A549 (cell line): ENCODE results near the gene SLC37A2. TPM values are rescaled to one million over a fixed set of nuclear protein-coding genes. Genes with fewer than 3 reads are reported as not detected.
"Not testable (repeated sequence)": the region's sequence is repeated elsewhere in the genome, so short reads cannot be mapped to it uniquely, and the experiment has no call there.

ENCODE experiments used
- ATAC-seq, 2 experiments: fragments of 200-7000 bp in 1 of 2; fragments of >200 bp in 1 of 2; cut with Nextera tagmentation in 1 of 2; cut with Tn5 transposase in 1 of 2; 3 replicates each; pipeline versions ENCODE4 v1.8.0 to v1.9.1; 2018 to 2020; ENCODE audit warnings: mild to moderate bottlenecking in 1 of 2, moderate library complexity in 1 of 2
- CTCF ChIA-PET: fragments of 300-600 bp; sonication (Branson Sonifier 250); formaldehyde crosslinking; extraction: SDS; loops from one replicate; lab custom pipeline; 2021; ENCODE audit warnings: antibody characterized with exemption, inconsistent platforms; lab: Yijun Ruan, JAX
- POLR2A ChIA-PET: fragments of 350-600 bp; formaldehyde crosslinking; extraction: SDS; loops from one replicate; lab custom pipeline; 2021; ENCODE audit warnings: antibody characterized with exemption, inconsistent platforms; lab: Yijun Ruan, JAX
- DNase-seq, 2 experiments: peaks; one replicate each; pipeline versions ENCODE4 v3.0.0 to v3.0.0-alpha.2; 2011 to 2016; ENCODE audit warnings: low read depth in 1 of 2, low spot score in 1 of 2
- FAIRE-seq: peaks from 2 replicates; lab custom pipeline; 2011; peaks lifted over from hg19 to GRCh38; lab: Jason Lieb, UNC
- H3K27ac ChIP-seq, 2 experiments: fragments of >200 bp; sonication (Bioruptor Twin); formaldehyde crosslinking; 3 replicates each; pipeline ENCODE4 v1.5.1; 2016 to 2017
- H3K4me1 ChIP-seq: fragments of >200 bp; sonication (Bioruptor Twin); formaldehyde crosslinking; 3 replicates; pipeline ENCODE4 v1.6.1; 2016
- H3K4me2 ChIP-seq: fragments of >200 bp; sonication (Bioruptor Twin); formaldehyde crosslinking; 3 replicates; pipeline ENCODE4 v1.6.1; 2016
- H3K4me3 ChIP-seq: fragments of >200 bp; sonication (Bioruptor Twin); formaldehyde crosslinking; 3 replicates; pipeline ENCODE4 v1.5.1; 2016
- H3K9me3 ChIP-seq: fragments of >200 bp; sonication (Bioruptor Twin); formaldehyde crosslinking; 3 replicates; pipeline ENCODE4 v1.6.1; 2016
- ATOH8 ChIP-seq: fragments of 250-450 bp; sonication (Bioruptor Pico); IDR thresholded peaks from 2 replicates; pipeline ENCODE4 v1.5.0; 2020; ENCODE audit warnings: low read depth, mild to moderate bottlenecking, moderate library complexity
- BCL3 ChIP-seq: fragments of >200 bp; sonication (Bioruptor Twin); formaldehyde crosslinking; IDR thresholded peaks from 3 replicates; pipeline ENCODE4 v1.6.1; 2016
- CBX2 ChIP-seq: fragments of 200-600 bp; sonication (generic); IDR thresholded peaks from 2 replicates; pipeline ENCODE4 v1.6.1; 2016; ENCODE audit warnings: low read depth, mild to moderate bottlenecking, borderline replicate concordance
- E2F6 ChIP-seq: IDR thresholded peaks from 2 replicates; pipeline ENCODE4 v1.6.1; 2012; ENCODE audit warnings: low read depth, borderline replicate concordance
- ELK1 ChIP-seq: fragments of 150-350 bp; IDR thresholded peaks from 2 replicates; pipeline ENCODE4 v1.6.1; 2014; ENCODE audit warnings: low read depth, mild to moderate bottlenecking, low read length
- FOSB ChIP-seq: fragments of 250-450 bp; sonication (Bioruptor Pico); IDR thresholded peaks from 2 replicates; pipeline ENCODE4 v1.5.0; 2020; ENCODE audit warnings: mild to moderate bottlenecking, moderate library complexity
- FOSL2 ChIP-seq, 2 experiments: fragments of 450-650 bp in 1 of 2; fragments of >200 bp in 1 of 2; sonication (Bioruptor Twin) in 1 of 2; formaldehyde crosslinking; IDR thresholded peaks; 2 replicates each; pipeline versions ENCODE4 v1.5.0 to v1.6.1; 2016 to 2020; ENCODE audit warnings: mild to moderate bottlenecking in 1 of 2, moderate library complexity in 1 of 2
- HDAC2 ChIP-seq: fragments of 200-600 bp; sonication (generic); IDR thresholded peaks from 2 replicates; pipeline ENCODE4 v1.6.1; 2016
- HOXB13 ChIP-seq: fragments of 250-450 bp; sonication (Bioruptor Pico); IDR thresholded peaks from 2 replicates; pipeline ENCODE4 v1.5.0; 2020; ENCODE audit warnings: low read depth, mild to moderate bottlenecking, moderate library complexity
- HOXB5 ChIP-seq: fragments of 250-450 bp; sonication (Bioruptor Pico); IDR thresholded peaks from 2 replicates; pipeline ENCODE4 v1.5.0; 2020; ENCODE audit warnings: mild to moderate bottlenecking, moderate library complexity
- JUN ChIP-seq, 2 experiments: fragments of >200 bp; sonication (Bioruptor Twin); formaldehyde crosslinking; IDR thresholded peaks; 2 replicates in 1 of 2; 3 replicates in 1 of 2; pipeline ENCODE4 v1.6.1; 2016 to 2017
- MYC ChIP-seq: IDR thresholded peaks from 2 replicates; pipeline ENCODE4 v1.6.1; 2012; ENCODE audit warnings: mild to moderate bottlenecking, inconsistent platforms, low read length, improper control_type of control experiment, borderline replicate concordance
- NPAS2 ChIP-seq: fragments of 250-450 bp; sonication (Bioruptor Pico); IDR thresholded peaks from 2 replicates; pipeline ENCODE4 v1.8.0; 2022; ENCODE audit warnings: mild to moderate bottlenecking, moderate library complexity, borderline replicate concordance
- PHF8 ChIP-seq: fragments of 200-600 bp; sonication (generic); IDR thresholded peaks from 2 replicates; pipeline ENCODE4 v1.6.1; 2016; ENCODE audit warnings: low read depth, mild to moderate bottlenecking, antibody characterized with exemption, moderate library complexity, borderline replicate concordance
- SMC3 ChIP-seq: fragments of >200 bp; sonication (Bioruptor Twin); formaldehyde crosslinking; IDR thresholded peaks from 3 replicates; pipeline ENCODE4 v1.6.1; 2018; ENCODE audit warnings: inconsistent platforms
- ZFP36 ChIP-seq: fragments of 450-650 bp; IDR thresholded peaks from 2 replicates; pipeline ENCODE4 v1.6.1; 2014; ENCODE audit warnings: borderline replicate concordance; ENCODE audit not compliant: partially characterized antibody
- ZSCAN20 ChIP-seq: fragments of 250-450 bp; sonication (Bioruptor Pico); IDR thresholded peaks from 2 replicates; pipeline ENCODE4 v1.8.0; 2022; ENCODE audit warnings: mild to moderate bottlenecking, moderate library complexity
- WGBS: methylation state at CpG from one replicate; pipeline ENCODE4 v1.1.6; 2017; ENCODE audit errors: missing lambda C conversion rate; 5-methylcytosine and 5-hydroxymethylcytosine counted together
- polyA plus RNA-seq, 4 experiments: library from polyadenylated mRNA; depleted of rRNA in 3 of 4; stranded (reverse); fragments of >200 nt; fragmentation: RNase III in 1 of 4; extraction: RNeasy Plus Mini Kit Qiagen cat#74134 plus additional on column Dnase treatment in 1 of 4; gene quantifications; 2 replicates in 3 of 4; 3 replicates in 1 of 4; pipeline ENCODE4 v1.2.3, GENCODE V29; 2011 to 2017
- TF ChIP-seq, protein P1 (sequence below): fragments of >200 bp; sonication (Bioruptor Twin); formaldehyde crosslinking; IDR thresholded peaks from 3 replicates; pipeline ENCODE4 v1.5.1; 2016
- TF ChIP-seq, protein P2 (sequence below): IDR thresholded peaks from 2 replicates; pipeline ENCODE4 v1.6.1; 2012

Gene SLC37A2
- polyA plus RNA-seq, 2 of the 4 experiments (the other 2 are of a cell fraction): 0.13 to 0.14 TPM

DNA sequence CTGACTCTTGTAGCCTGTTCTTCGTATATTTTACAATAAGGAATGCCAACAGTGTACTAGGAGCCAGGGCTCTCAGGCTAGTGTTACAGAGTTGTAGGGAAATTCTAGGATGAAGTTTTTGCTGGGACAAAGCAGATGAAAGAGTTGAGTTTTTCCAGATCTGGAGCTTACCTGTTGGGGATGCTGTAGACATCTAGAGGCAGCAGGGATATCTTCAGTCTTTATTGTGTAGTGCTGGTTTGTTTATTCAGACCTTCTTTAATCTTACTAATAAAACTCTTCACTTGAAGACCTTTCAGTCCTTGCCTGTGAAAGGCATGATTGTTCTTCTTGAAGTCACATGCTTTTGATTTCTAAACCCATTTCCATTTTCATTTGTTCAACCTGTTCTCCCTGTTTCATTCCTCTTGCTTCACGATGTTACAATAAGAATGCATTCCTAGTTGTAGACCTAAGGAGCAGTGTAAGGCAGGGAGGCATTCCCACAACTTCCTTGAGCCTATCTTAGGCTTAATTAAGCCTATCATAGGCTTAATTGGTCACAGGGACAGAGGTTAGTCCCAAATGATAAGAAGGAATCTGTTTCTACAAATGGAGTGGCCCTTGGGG is 7.9 kb upstream of the SLC37A2 start:
- H3K9me3 ChIP-seq: no peaks in the 10 kb centered on the region
- 65% methylated on average over 2 of the region's 2 CpGs for WGBS
- CTCF ChIA-PET: interaction anchor here (0.6 kb wide), 1 partner anchor 106 kb away, joined by 3 read pairs; no protein-coding TSS in a partner anchor
- FAIRE-seq: no peak
- no peak for TF ChIP-seq FOSB
- TF ChIP-seq E2F6: no peak
- no peak for TF ChIP-seq ELK1
- TF ChIP-seq HOXB13 (CRISPR knock-in tag): no peak
- TF ChIP-seq ZSCAN20: no peak
- TF ChIP-seq, protein P1, sequence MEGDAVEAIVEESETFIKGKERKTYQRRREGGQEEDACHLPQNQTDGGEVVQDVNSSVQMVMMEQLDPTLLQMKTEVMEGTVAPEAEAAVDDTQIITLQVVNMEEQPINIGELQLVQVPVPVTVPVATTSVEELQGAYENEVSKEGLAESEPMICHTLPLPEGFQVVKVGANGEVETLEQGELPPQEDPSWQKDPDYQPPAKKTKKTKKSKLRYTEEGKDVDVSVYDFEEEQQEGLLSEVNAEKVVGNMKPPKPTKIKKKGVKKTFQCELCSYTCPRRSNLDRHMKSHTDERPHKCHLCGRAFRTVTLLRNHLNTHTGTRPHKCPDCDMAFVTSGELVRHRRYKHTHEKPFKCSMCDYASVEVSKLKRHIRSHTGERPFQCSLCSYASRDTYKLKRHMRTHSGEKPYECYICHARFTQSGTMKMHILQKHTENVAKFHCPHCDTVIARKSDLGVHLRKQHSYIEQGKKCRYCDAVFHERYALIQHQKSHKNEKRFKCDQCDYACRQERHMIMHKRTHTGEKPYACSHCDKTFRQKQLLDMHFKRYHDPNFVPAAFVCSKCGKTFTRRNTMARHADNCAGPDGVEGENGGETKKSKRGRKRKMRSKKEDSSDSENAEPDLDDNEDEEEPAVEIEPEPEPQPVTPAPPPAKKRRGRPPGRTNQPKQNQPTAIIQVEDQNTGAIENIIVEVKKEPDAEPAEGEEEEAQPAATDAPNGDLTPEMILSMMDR: no peak
- TF ChIP-seq PHF8: no peak
- no peak for TF ChIP-seq CBX2
- TF ChIP-seq NPAS2 (CRISPR knock-in tag): no peak
- no peak for TF ChIP-seq BCL3
- no peak for TF ChIP-seq HDAC2
- no peak for TF ChIP-seq FOSL2 (IDR thresholded peaks at IDR 0.05)
- TF ChIP-seq FOSL2 (CRISPR knock-in tag; IDR thresholded peaks at IDR 0.05): no peak
- no peak for TF ChIP-seq MYC
- no peak for TF ChIP-seq SMC3
- no peak for TF ChIP-seq JUN (IDR thresholded peaks at IDR 0.05)
- TF ChIP-seq ATOH8 (CRISPR knock-in tag): no peak
- TF ChIP-seq, protein P2, sequence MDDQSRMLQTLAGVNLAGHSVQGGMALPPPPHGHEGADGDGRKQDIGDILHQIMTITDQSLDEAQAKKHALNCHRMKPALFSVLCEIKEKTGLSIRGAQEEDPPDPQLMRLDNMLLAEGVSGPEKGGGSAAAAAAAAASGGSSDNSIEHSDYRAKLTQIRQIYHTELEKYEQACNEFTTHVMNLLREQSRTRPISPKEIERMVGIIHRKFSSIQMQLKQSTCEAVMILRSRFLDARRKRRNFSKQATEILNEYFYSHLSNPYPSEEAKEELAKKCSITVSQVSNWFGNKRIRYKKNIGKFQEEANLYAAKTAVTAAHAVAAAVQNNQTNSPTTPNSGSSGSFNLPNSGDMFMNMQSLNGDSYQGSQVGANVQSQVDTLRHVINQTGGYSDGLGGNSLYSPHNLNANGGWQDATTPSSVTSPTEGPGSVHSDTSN: no peak
- no peak for TF ChIP-seq HOXB5 (CRISPR knock-in tag)
- TF ChIP-seq ZFP36: no peak
- TF ChIP-seq, all 56 proteins: peak for 0
- ATAC-seq (no peak), DNase-seq (no peak)
- Histone ChIP-seq H3K27ac (no peak overlapping the region), H3K4me2 (no peak overlapping the region), H3K4me1 (no peaks in the 10 kb centered on the region), H3K4me3 (no peak overlapping the region)
- POLR2A ChIA-PET: interaction anchor here (0.6 kb wide), 1 partner anchor 69 kb away, joined by 4 read pairs; no protein-coding TSS in a partner anchor

DNA sequence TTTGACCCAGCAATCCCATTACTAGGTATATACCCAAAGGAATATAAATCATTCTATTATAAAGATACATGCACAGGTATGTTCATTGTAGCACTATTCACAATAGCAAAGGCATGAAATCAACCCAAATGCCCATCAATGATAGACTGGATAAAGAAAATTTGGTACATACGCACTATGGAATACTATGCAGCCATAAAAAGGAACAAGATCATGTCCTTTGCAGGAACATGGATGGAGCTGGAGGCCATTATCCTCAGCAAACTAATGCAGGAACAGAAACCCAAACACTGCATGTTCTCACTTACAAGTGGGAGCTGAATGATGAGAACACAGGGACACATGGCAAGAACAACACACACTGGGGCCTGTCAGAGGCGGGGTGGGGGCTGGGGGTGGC is 7.0 kb upstream of the SLC37A2 start:
- FAIRE-seq, ATAC-seq, H3K9me3 ChIP-seq, H3K27ac ChIP-seq, POLR2A ChIA-PET, H3K4me1 ChIP-seq, DNase-seq, H3K4me2 ChIP-seq, H3K4me3 ChIP-seq: not testable (repeated sequence)
- CTCF ChIA-PET: interaction anchor here (0.6 kb wide), 1 partner anchor 289 kb away, joined by 3 read pairs; no protein-coding TSS in a partner anchor
- 53% methylated on average over 1 of the region's 2 CpGs for WGBS
